GM12872 (cell line): ENCODE measurements around the gene KIF20B.

Source experiments
- TF ChIP-seq, protein P1 (sequence below): IDR thresholded peaks from 3 replicates; pipeline ENCODE4 v1.5.1; 2011; ENCODE audit warnings: low read depth, mild to moderate bottlenecking, low read length, moderate library complexity; ENCODE audit not compliant: insufficient read depth

The KIF20B gene

DNA sequence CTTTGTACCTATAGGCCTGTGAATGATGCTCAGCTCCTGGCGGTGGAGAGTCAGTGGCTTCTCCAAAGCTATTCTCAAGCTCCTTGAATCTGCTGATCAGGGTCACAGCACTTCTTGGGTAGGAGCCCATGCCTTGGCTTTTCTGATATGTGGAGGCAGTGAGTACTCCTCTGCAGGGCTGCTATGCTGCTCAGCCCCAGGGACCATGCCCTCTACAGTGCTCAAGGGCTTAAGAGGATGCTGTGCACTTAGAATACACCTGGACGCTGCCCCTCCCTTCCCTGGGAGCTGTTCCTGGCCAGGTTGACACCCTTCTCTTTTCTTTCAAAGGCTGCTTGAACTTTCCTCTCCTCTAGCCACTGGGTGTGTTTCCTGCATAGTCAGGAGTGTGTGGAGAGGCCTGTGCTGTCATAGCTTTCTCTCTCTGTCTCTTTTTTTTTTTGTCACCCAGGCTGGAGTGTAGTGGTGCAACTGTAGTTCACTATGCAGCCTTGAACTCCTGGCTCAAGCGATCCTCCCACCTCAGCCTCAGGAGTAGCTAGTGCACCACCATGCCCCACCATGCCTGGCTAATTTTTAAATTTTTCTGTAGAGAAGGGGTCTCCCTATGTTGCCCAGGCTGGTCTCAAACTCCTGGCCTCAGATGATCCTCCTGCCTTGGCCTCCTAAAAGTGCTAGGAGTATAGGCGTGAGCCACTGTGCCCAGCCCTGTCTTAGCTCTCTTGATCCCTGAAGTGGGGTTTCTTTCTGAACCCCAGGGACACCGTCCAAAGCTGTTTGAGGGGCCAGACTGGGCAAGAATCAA, 113.9 kb downstream of the KIF20B start:
- TF ChIP-seq, protein P1, sequence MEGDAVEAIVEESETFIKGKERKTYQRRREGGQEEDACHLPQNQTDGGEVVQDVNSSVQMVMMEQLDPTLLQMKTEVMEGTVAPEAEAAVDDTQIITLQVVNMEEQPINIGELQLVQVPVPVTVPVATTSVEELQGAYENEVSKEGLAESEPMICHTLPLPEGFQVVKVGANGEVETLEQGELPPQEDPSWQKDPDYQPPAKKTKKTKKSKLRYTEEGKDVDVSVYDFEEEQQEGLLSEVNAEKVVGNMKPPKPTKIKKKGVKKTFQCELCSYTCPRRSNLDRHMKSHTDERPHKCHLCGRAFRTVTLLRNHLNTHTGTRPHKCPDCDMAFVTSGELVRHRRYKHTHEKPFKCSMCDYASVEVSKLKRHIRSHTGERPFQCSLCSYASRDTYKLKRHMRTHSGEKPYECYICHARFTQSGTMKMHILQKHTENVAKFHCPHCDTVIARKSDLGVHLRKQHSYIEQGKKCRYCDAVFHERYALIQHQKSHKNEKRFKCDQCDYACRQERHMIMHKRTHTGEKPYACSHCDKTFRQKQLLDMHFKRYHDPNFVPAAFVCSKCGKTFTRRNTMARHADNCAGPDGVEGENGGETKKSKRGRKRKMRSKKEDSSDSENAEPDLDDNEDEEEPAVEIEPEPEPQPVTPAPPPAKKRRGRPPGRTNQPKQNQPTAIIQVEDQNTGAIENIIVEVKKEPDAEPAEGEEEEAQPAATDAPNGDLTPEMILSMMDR, result no peak
